ENCODE results near the gene ANKRD33. TPM values are rescaled to one million over a fixed set of nuclear protein-coding genes. Genes with fewer than 3 reads are reported as not detected.

Gene ANKRD33
- total RNA-seq, 1 donor from 2014 or later: not detected

- Mint-ChIP-seq H3K27me3 (ENCODE audit: unreplicated experiment) (peaks cover 5% of the 10 kb centered on the region), H3K9me3 (ENCODE audit: unreplicated experiment) (peaks cover 4% of the 10 kb centered on the region), H3K27ac (ENCODE audit: unreplicated experiment) (no peak overlapping the region), H3K36me3 (ENCODE audit: unreplicated experiment) (no peaks in the 10 kb centered on the region), H3K4me1 (ENCODE audit: low read depth, unreplicated experiment) (peaks cover 16% of the 10 kb centered on the region), H3K4me3 (ENCODE audit: unreplicated experiment) (no peak overlapping the region)
- TF ChIP-seq CTCF (IDR thresholded peaks at IDR 0.05; ENCODE audit: partially characterized antibody, unreplicated experiment): no peak
- DNase-seq: no peak
Measured at GRCh38 chr12:51908876-51909592, 21.1 kb downstream of the ANKRD33 start.

GRCh38 chr12:51910168-51910567 lies 22.3 kb downstream of the ANKRD33 start:
- Mint-ChIP-seq H3K27ac (ENCODE audit: unreplicated experiment) (no peak overlapping the region), H3K4me3 (ENCODE audit: unreplicated experiment) (no peak overlapping the region), H3K27me3 (ENCODE audit: unreplicated experiment) (peaks cover 5% of the 10 kb centered on the region)

GRCh38 chr12:51910691-51911090 lies 22.8 kb downstream of the ANKRD33 start:
- peaks cover 9% of the 10 kb centered on the region for H3K4me1 Mint-ChIP-seq (ENCODE audit: low read depth, unreplicated experiment)
- no peaks in the 10 kb centered on the region for H3K36me3 Mint-ChIP-seq (ENCODE audit: unreplicated experiment)
- peaks cover 4% of the 10 kb centered on the region for H3K9me3 Mint-ChIP-seq (ENCODE audit: unreplicated experiment)
- peaks cover 5% of the 10 kb centered on the region for H3K27me3 Mint-ChIP-seq (ENCODE audit: unreplicated experiment)
- no peak overlapping the region for H3K27ac Mint-ChIP-seq (ENCODE audit: unreplicated experiment)
- TF ChIP-seq CTCF (IDR thresholded peaks at IDR 0.05; ENCODE audit: partially characterized antibody, unreplicated experiment): no peak
- DNase-seq: no peak
- H3K4me3 Mint-ChIP-seq (ENCODE audit: unreplicated experiment): no peak overlapping the region

More at GRCh38 chr12:51910168-51910567, 22.3 kb downstream of the ANKRD33 start:
- Mint-ChIP-seq H3K36me3 (ENCODE audit: unreplicated experiment) (no peaks in the 10 kb centered on the region), H3K4me1 (ENCODE audit: low read depth, unreplicated experiment) (peaks cover 14% of the 10 kb centered on the region), H3K9me3 (ENCODE audit: unreplicated experiment) (peaks cover 4% of the 10 kb centered on the region)
- DNase-seq: no peak
- TF ChIP-seq CTCF (IDR thresholded peaks at IDR 0.05; ENCODE audit: partially characterized antibody, unreplicated experiment): no peak

GRCh38 chr12:51911307-51911706 lies 23.4 kb downstream of the ANKRD33 start:
- Mint-ChIP-seq H3K4me3 (ENCODE audit: unreplicated experiment) (no peak overlapping the region), H3K36me3 (ENCODE audit: unreplicated experiment) (no peaks in the 10 kb centered on the region), H3K9me3 (ENCODE audit: unreplicated experiment) (peaks cover 2% of the 10 kb centered on the region), H3K27me3 (ENCODE audit: unreplicated experiment) (peaks cover 5% of the 10 kb centered on the region), H3K27ac (ENCODE audit: unreplicated experiment) (no peak overlapping the region), H3K4me1 (ENCODE audit: low read depth, unreplicated experiment) (peaks cover 4% of the 10 kb centered on the region)
- no peak for DNase-seq
- no peak for TF ChIP-seq CTCF (IDR thresholded peaks at IDR 0.05; ENCODE audit: partially characterized antibody, unreplicated experiment)

Measured in glutamatergic neuron (in vitro differentiated cells).